PC-3 (cell line): Measurements from ENCODE around the gene RASGRP1. TPM values are rescaled to one million over a fixed set of nuclear protein-coding genes. Genes with fewer than 3 reads are reported as not detected.

ENCODE experiments used
- ATAC-seq: fragments of 200-7000 bp; cut with Tn5 transposase; 2 replicates; pipeline ENCODE4 v1.9.1; 2020; ENCODE audit warnings: mild to moderate bottlenecking, moderate library complexity
- BruUV-seq: library from RNA; stranded (reverse); fragments of 400-500 nt; replicated peaks from 2 replicates; lab custom pipeline; 2021; lab: Mats Ljungman, UMichigan
- CTCF ChIA-PET: fragments of 300-600 bp; sonication (Branson Sonifier 250); formaldehyde crosslinking; loops from one replicate; lab custom pipeline; 2022; ENCODE audit warnings: antibody characterized with exemption; lab: Charles Lee
- POLR2A ChIA-PET: fragments of 300-600 bp; sonication (Branson Sonifier 250); formaldehyde crosslinking; loops from one replicate; lab custom pipeline; 2022; ENCODE audit warnings: antibody characterized with exemption; ENCODE audit not compliant: unreplicated experiment; lab: Charles Lee
- DNase-seq: peaks from one replicate; pipeline ENCODE4 v3.0.0-alpha.2; 2015
- H2AFZ ChIP-seq: fragments of 300-600 bp; sonication (generic); 2 replicates; pipeline ENCODE4 v1.6.0; 2016; ENCODE audit warnings: antibody characterized with exemption, low read length
- H3F3A ChIP-seq: fragments of 300-600 bp; sonication (generic); one replicate; pipeline ENCODE4 v1.6.0; 2017; ENCODE audit warnings: antibody characterized with exemption, low read length, control low read depth, mild to moderate bottlenecking; ENCODE audit not compliant: unreplicated experiment
- H3K27ac ChIP-seq: fragments of 300-600 bp; sonication (generic); 2 replicates; pipeline ENCODE4 v1.5.1; 2016; ENCODE audit warnings: mild to moderate bottlenecking, low read length
- H3K27me3 ChIP-seq: fragments of 300-600 bp; sonication (generic); 2 replicates; pipeline ENCODE4 v1.6.1; 2016; ENCODE audit warnings: low read length, mixed read lengths
- H3K36me3 ChIP-seq: fragments of 300-600 bp; sonication (generic); 2 replicates; pipeline ENCODE4 v1.6.1; 2016; ENCODE audit warnings: low read depth, mixed run types, low read length, mixed read lengths
- H3K4me1 ChIP-seq: fragments of 300-600 bp; sonication (generic); 2 replicates; pipeline ENCODE4 v1.5.1; 2016; ENCODE audit warnings: low read length; ENCODE audit not compliant: insufficient read depth
- H3K4me2 ChIP-seq: fragments of 300-600 bp; sonication (generic); 2 replicates; pipeline ENCODE4 v1.6.0; 2016; ENCODE audit warnings: low read length
- H3K4me3 ChIP-seq: fragments of 300-600 bp; sonication (generic); 2 replicates; pipeline ENCODE4 v1.5.1; 2016; ENCODE audit warnings: mild to moderate bottlenecking, low read length, mixed read lengths
- H3K79me2 ChIP-seq: fragments of 300-600 bp; sonication (generic); 2 replicates; pipeline ENCODE4 v1.6.1; 2017; ENCODE audit warnings: low read length, mixed read lengths
- H3K9ac ChIP-seq: fragments of 300-600 bp; sonication (generic); 2 replicates; pipeline ENCODE4 v1.6.0; 2016; ENCODE audit warnings: mild to moderate bottlenecking, low read length
- H3K9me2 ChIP-seq: fragments of 300-600 bp; sonication (generic); replicated peaks from 2 replicates; pipeline ENCODE4 v1.6.1; 2016; ENCODE audit warnings: mixed run types, low read length, mixed read lengths
- H3K9me3 ChIP-seq: fragments of 300-600 bp; sonication (generic); 2 replicates; pipeline ENCODE4 v1.6.1; 2016; ENCODE audit warnings: low read length, mixed read lengths
- H4K20me1 ChIP-seq: fragments of 300-600 bp; sonication (generic); 2 replicates; pipeline ENCODE4 v1.6.1; 2016; ENCODE audit warnings: low read length, mixed read lengths
- CTCF ChIP-seq: fragments of 300-600 bp; sonication (generic); conservative IDR thresholded peaks from 2 replicates; pipeline ENCODE4 v1.5.1; 2017; ENCODE audit warnings: antibody characterized with exemption, low read depth, mild to moderate bottlenecking, low read length
- EZH2 ChIP-seq: fragments of 300-600 bp; sonication (generic); IDR thresholded peaks from one replicate; pipeline ENCODE4 v1.6.1; 2017; ENCODE audit warnings: antibody characterized with exemption, mild to moderate bottlenecking, low read length; ENCODE audit not compliant: unreplicated experiment
- EZH2phosphoT487 ChIP-seq: fragments of 300-600 bp; sonication (generic); IDR thresholded peaks from 2 replicates; pipeline ENCODE4 v1.6.1; 2018; ENCODE audit warnings: mild to moderate bottlenecking, antibody characterized with exemption, low read length, borderline replicate concordance
- intact Hi-C: fragments of 100-400 bp; cut with micrococcal nuclease; formaldehyde crosslinking; loops from 2 replicates; pipeline ENCODE4 v1.9.0; 2023
- total RNA-seq: library from RNA; depleted of rRNA; stranded (reverse); fragments of >200 nt; gene quantifications from 2 replicates; pipeline ENCODE4 v1.2.3, GENCODE V29; 2014

RASGRP1 gene
- total RNA-seq, 1 experiment from 2014 or later: not detected

DNA sequence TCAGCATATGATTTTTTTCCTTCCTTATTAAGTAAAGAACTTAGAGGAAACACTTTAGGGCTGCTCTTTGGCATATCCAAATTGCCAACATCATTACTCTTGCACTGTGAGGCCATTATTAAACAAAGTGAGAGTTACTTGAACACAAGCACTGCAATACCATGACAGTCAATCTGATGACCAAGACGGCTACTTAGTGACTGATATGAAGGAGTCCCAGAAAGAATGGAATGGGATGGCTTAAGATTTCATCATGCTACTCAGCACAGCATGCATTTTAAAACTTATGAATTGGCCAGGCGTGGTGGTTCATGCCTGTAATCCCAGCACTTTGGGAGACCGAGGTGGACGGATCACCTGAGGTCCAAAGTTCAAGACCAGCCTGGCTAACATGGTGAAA, 55.5 kb downstream of the RASGRP1 start:
- Histone ChIP-seq H3K9me3 (no peaks in the 10 kb centered on the region), H3K9me2 (no peaks in the 10 kb centered on the region), H3K4me3 (no peak overlapping the region), H3K36me3 (no peaks in the 10 kb centered on the region), H3K4me2 (no peak overlapping the region), H4K20me1 (no peaks in the 10 kb centered on the region), H3F3A (no peaks in the 10 kb centered on the region), H3K27ac (no peak overlapping the region), H3K79me2 (no peaks in the 10 kb centered on the region), H2AFZ (no peak overlapping the region), H3K27me3 (no peaks in the 10 kb centered on the region), H3K4me1 (no peaks in the 10 kb centered on the region), H3K9ac (no peak overlapping the region)
- ATAC-seq (no peak), DNase-seq (no peak)
- no TSS peak for BruUV-seq
- intact Hi-C loops: no loop called here
- TF ChIP-seq EZH2phosphoT487 (no peak), CTCF (no peak), EZH2 (no peak)
- ChIA-PET POLR2A (no interaction called here), CTCF (no interaction called here)

DNA sequence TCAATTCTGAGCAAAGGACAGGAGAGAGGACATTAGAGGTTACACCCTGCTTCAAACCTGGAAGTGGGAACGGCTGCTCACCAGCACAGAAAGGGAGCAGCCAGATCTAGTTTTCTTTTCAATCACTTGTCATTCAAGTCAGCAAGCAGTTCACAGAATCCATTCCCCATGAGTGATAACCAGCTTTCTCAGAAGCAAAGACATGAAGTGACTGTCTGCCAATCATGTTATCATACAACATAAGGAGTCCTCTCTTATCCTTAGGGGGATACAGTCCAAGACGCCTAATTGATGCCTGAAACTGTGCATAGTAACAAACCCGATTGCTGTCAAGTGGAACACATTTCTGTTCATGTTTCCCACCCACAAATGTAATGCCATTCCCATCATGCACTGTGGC, 56.0 kb downstream of the RASGRP1 start:
- CTCF ChIA-PET: no interaction called here
- no peak for ATAC-seq
- Histone ChIP-seq H3K36me3 (no peaks in the 10 kb centered on the region), H2AFZ (no peak overlapping the region), H4K20me1 (no peaks in the 10 kb centered on the region), H3K9me3 (no peaks in the 10 kb centered on the region), H3K4me3 (no peak overlapping the region), H3K27me3 (no peaks in the 10 kb centered on the region), H3K9me2 (no peaks in the 10 kb centered on the region), H3F3A (no peaks in the 10 kb centered on the region), H3K27ac (no peak overlapping the region), H3K4me2 (no peak overlapping the region), H3K4me1 (no peaks in the 10 kb centered on the region), H3K79me2 (no peaks in the 10 kb centered on the region), H3K9ac (no peak overlapping the region)
- no peak for DNase-seq
- POLR2A ChIA-PET: no interaction called here
- no peak for TF ChIP-seq EZH2phosphoT487
- BruUV-seq: no TSS peak
- intact Hi-C loops: no loop called here

GRCh38 chr15:38507570-38507969, 57.0 kb downstream of the RASGRP1 start:
- H3K9ac ChIP-seq: no peak overlapping the region
- no peak overlapping the region for H2AFZ ChIP-seq
- no peak for TF ChIP-seq CTCF
- TF ChIP-seq EZH2: no peak
- no peak for TF ChIP-seq EZH2phosphoT487
- H3K27me3 ChIP-seq: no peaks in the 10 kb centered on the region
- H3K9me3 ChIP-seq: no peaks in the 10 kb centered on the region
- no peaks in the 10 kb centered on the region for H3K36me3 ChIP-seq
- ChIA-PET CTCF (no interaction called here), POLR2A (interaction anchor here (0.6 to 0.7 kb wide), 2 partner anchors 140 to 1710 kb away, joined by 6 read pairs; no protein-coding TSS in a partner anchor)
- no peak for DNase-seq
- no peak overlapping the region for H3K27ac ChIP-seq
- intact Hi-C loops: no loop called here
- H3K4me3 ChIP-seq: no peak overlapping the region
- no TSS peak for BruUV-seq
- no peaks in the 10 kb centered on the region for H3K9me2 ChIP-seq
- no peaks in the 10 kb centered on the region for H3F3A ChIP-seq
- H4K20me1 ChIP-seq: no peaks in the 10 kb centered on the region
- H3K79me2 ChIP-seq: no peaks in the 10 kb centered on the region
- no peak overlapping the region for H3K4me2 ChIP-seq
- H3K4me1 ChIP-seq: no peaks in the 10 kb centered on the region
- no peak for ATAC-seq
